Smooth muscle cell (in vitro differentiated cells): ENCODE results near the gene PCSK9. TPM values are rescaled to one million over a fixed set of nuclear protein-coding genes. Genes with fewer than 3 reads are reported as not detected.

Experiments
- DNase-seq: peaks from one replicate; lab custom pipeline; 2025; ENCODE audit not compliant: unreplicated experiment; lab: John Stamatoyannopoulos, UW
- H2AFZ ChIP-seq: fragments of 200-600 bp; sonication (generic); 2 replicates; pipeline ENCODE4 v1.6.0; 2016; ENCODE audit warnings: antibody characterized with exemption, low read depth, mild to moderate bottlenecking
- H3F3A ChIP-seq: fragments of 200-600 bp; sonication (generic); 2 replicates; pipeline ENCODE4 v1.6.0; 2017; ENCODE audit warnings: antibody characterized with exemption, low read depth
- H3K27ac ChIP-seq: fragments of 200-600 bp; sonication (generic); 2 replicates; pipeline ENCODE4 v1.5.1; 2016; ENCODE audit warnings: low read depth, mild to moderate bottlenecking
- H3K27me3 ChIP-seq: fragments of 200-600 bp; sonication (generic); 2 replicates; pipeline ENCODE4 v1.6.1; 2016; ENCODE audit warnings: low read depth, mild to moderate bottlenecking
- H3K36me3 ChIP-seq: fragments of 200-600 bp; sonication (generic); 2 replicates; pipeline ENCODE4 v1.5.1; 2016; ENCODE audit warnings: low read depth
- H3K4me1 ChIP-seq: fragments of 200-600 bp; sonication (generic); 2 replicates; pipeline ENCODE4 v1.5.1; 2016; ENCODE audit warnings: low read depth
- H3K4me2 ChIP-seq: fragments of 200-600 bp; sonication (generic); 2 replicates; pipeline ENCODE4 v1.6.0; 2016; ENCODE audit warnings: mild to moderate bottlenecking
- H3K4me3 ChIP-seq: fragments of 200-600 bp; sonication (generic); 2 replicates; pipeline ENCODE4 v1.5.1; 2016; ENCODE audit warnings: mild to moderate bottlenecking
- H3K79me2 ChIP-seq: fragments of 200-600 bp; sonication (generic); 2 replicates; pipeline ENCODE4 v1.6.0; 2016; ENCODE audit warnings: low read depth, mild to moderate bottlenecking
- H3K9ac ChIP-seq: fragments of 200-600 bp; sonication (generic); 2 replicates; pipeline ENCODE4 v1.6.0; 2016; ENCODE audit warnings: low read depth
- H3K9me3 ChIP-seq: fragments of 200-600 bp; sonication (generic); replicated peaks from 2 replicates; pipeline ENCODE4 v1.5.1; 2016; ENCODE audit warnings: low read depth
- H4K20me1 ChIP-seq: fragments of 200-600 bp; sonication (generic); 2 replicates; pipeline ENCODE4 v1.6.0; 2016; ENCODE audit warnings: low read depth
- CTCF ChIP-seq: fragments of 200-600 bp; sonication (generic); IDR thresholded peaks from 2 replicates; pipeline ENCODE4 v1.5.1; 2017; ENCODE audit warnings: borderline replicate concordance, mild to moderate bottlenecking, antibody characterized with exemption; ENCODE audit not compliant: insufficient read depth, poor library complexity, severe bottlenecking
- WGBS: methylation state at CpG from one replicate; pipeline ENCODE4 v1.1.7; 2016; ENCODE audit warnings: low lambda C conversion rate; 5-methylcytosine and 5-hydroxymethylcytosine counted together
- polyA plus RNA-seq: library from polyadenylated mRNA; unstranded; fragments of >200 nt; fragmentation: Nextera tagmentation; extraction: Ambion mirVana; gene quantifications from 2 replicates; pipeline ENCODE4 v1.2.1, GENCODE V29; 2016
- total RNA-seq: library from RNA; depleted of rRNA; stranded (reverse); fragments of >200 nt; gene quantifications from 2 replicates; pipeline ENCODE4 v1.2.3, GENCODE V29; 2014

The PCSK9 gene
- total and polyA plus RNA-seq, 2 experiments from 2014 or later, result 0.18 to 0.70 TPM

DNA sequence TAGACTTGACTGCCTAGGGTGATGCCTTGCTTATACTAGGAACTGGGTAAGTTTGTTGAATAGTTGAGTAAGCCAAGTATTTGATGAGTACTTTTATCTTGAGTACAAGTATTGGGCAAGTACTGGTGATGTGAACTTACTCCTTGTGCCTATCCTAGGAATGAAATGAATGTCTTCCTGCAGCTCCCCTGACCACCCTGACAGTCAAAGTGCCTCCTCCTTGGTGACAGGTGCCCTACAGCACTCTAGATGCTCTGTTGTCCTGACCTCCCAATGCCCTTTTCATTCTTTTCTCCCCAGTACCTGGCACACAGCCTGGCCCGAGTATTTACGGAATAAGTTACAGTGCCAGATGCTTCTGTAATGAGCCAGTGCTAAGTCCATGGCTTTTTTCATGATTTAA lies 25.5 kb downstream of the PCSK9 start:
- H3K27ac ChIP-seq, result no peak overlapping the region
- no peaks in the 10 kb centered on the region for H3K36me3 ChIP-seq
- no peak overlapping the region for H2AFZ ChIP-seq
- no peak for TF ChIP-seq CTCF
- no peaks in the 10 kb centered on the region for H3K4me1 ChIP-seq
- H3K27me3 ChIP-seq, result no peaks in the 10 kb centered on the region
- no peak for DNase-seq
- no peaks in the 10 kb centered on the region for H3K79me2 ChIP-seq
- no peak overlapping the region for H3K4me2 ChIP-seq
- H4K20me1 ChIP-seq, result no peaks in the 10 kb centered on the region
- WGBS, result 93% methylated on average over 2 of the region's 2 CpGs
- no peak overlapping the region for H3K9ac ChIP-seq
- no peaks in the 10 kb centered on the region for H3F3A ChIP-seq
- no peak overlapping the region for H3K4me3 ChIP-seq
- H3K9me3 ChIP-seq, result no peaks in the 10 kb centered on the region

- H3K36me3 ChIP-seq, result no peaks in the 10 kb centered on the region
- H3K27ac ChIP-seq, result no peak overlapping the region
- no peak overlapping the region for H2AFZ ChIP-seq
- H3K27me3 ChIP-seq, result no peaks in the 10 kb centered on the region
- no peak overlapping the region for H3K4me3 ChIP-seq
- no peak for DNase-seq
- no peaks in the 10 kb centered on the region for H3K9me3 ChIP-seq
- no peak overlapping the region for H3K9ac ChIP-seq
- H4K20me1 ChIP-seq, result no peaks in the 10 kb centered on the region
- H3K4me1 ChIP-seq, result no peaks in the 10 kb centered on the region
- WGBS, result 92% methylated on average over 4 of the region's 4 CpGs
- H3F3A ChIP-seq, result no peaks in the 10 kb centered on the region
- H3K79me2 ChIP-seq, result no peaks in the 10 kb centered on the region
- H3K4me2 ChIP-seq, result no peak overlapping the region
- no peak for TF ChIP-seq CTCF
These were observed 26.3 kb downstream of the PCSK9 start for GRCh38 chr1:55065648-55066047.

GRCh38 chr1:55067022-55067778 lies 27.9 kb downstream of the PCSK9 start:
- no peak overlapping the region for H3K4me3 ChIP-seq
- no peaks in the 10 kb centered on the region for H3K9me3 ChIP-seq
- no peaks in the 10 kb centered on the region for H4K20me1 ChIP-seq
- H2AFZ ChIP-seq, result no peak overlapping the region
- no peaks in the 10 kb centered on the region for H3F3A ChIP-seq
- no peak overlapping the region for H3K4me2 ChIP-seq
- peaks cover under 1% of the 10 kb centered on the region for H3K36me3 ChIP-seq
- H3K79me2 ChIP-seq, result no peaks in the 10 kb centered on the region
- TF ChIP-seq CTCF, result no peak
- no peaks in the 10 kb centered on the region for H3K4me1 ChIP-seq
- DNase-seq, result no peak
- H3K27ac ChIP-seq, result no peak overlapping the region
- no peak overlapping the region for H3K9ac ChIP-seq
- 97% methylated on average over 17 of the region's 17 CpGs for WGBS
- H3K27me3 ChIP-seq, result no peaks in the 10 kb centered on the region

DNA sequence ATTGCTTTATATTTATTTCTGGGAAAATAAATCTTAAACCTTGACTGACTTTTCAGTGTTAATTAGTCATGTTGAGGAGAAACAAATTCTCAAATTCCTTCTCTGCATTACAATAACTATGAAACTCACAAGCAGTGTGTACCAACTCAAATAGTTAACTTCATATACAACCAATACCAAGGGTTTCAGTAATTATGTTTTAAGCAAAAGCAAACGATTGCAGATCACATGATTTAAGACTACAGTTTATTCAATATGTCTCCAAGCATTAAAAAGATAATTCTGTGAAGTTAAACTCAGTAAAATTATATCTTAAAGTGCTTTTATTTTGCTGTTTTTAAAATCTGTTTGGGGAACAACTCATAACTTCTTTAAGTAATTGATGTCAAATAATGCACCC lies 28.6 kb downstream of the PCSK9 start:
- no peak for DNase-seq
- H3F3A ChIP-seq, result no peaks in the 10 kb centered on the region
- 89% methylated on average over 1 of the region's 1 CpG for WGBS
- no peaks in the 10 kb centered on the region for H3K27me3 ChIP-seq
- H3K4me1 ChIP-seq, result no peaks in the 10 kb centered on the region
- H3K4me2 ChIP-seq, result no peak overlapping the region
- TF ChIP-seq CTCF, result no peak
- no peaks in the 10 kb centered on the region for H4K20me1 ChIP-seq
- H3K36me3 ChIP-seq, result peaks cover 7% of the 10 kb centered on the region
- no peak overlapping the region for H2AFZ ChIP-seq
- H3K27ac ChIP-seq, result no peak overlapping the region
- no peaks in the 10 kb centered on the region for H3K79me2 ChIP-seq
- H3K9me3 ChIP-seq, result no peaks in the 10 kb centered on the region
- H3K9ac ChIP-seq, result no peak overlapping the region
- H3K4me3 ChIP-seq, result no peak overlapping the region
